ENCODE measurements around the gene POM121L2. TPM values are rescaled to one million over a fixed set of nuclear protein-coding genes. Genes with fewer than 3 reads are reported as not detected.
A peak's percentile ranks its signal among the peaks of the same experiment; 100 is the strongest.

Gene POM121L2
- total RNA-seq, 1 donor from 2014 or later, result not detected

DNA sequence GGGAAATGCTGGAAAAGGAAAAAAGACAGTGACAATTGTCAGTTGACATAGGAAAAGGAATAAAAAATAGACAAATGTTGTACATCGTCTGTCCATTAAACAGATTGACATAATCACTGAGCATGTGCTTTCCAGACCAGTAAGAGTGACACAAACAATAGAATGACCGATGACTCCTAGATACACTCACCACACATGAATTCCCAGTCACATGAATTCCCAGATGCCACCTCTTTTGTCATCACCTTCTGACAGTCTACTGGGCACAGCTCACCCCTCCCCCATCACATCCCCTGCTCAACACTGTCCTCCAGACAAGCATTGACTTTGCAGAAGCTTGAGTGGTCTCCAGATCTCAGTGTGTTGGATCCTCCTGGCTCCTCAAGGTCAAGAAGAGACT lies 25.9 kb downstream of the POM121L2 start:
- peaks cover 7% of the 10 kb centered on the region for H3K9me3 Mint-ChIP-seq (ENCODE audit: low read depth)
- no peak overlapping the region for H3K4me3 Mint-ChIP-seq (ENCODE audit: unreplicated experiment)
- peaks cover 26% of the 10 kb centered on the region for H3K4me1 Mint-ChIP-seq (ENCODE audit: low read depth)
- TF ChIP-seq, protein P1, sequence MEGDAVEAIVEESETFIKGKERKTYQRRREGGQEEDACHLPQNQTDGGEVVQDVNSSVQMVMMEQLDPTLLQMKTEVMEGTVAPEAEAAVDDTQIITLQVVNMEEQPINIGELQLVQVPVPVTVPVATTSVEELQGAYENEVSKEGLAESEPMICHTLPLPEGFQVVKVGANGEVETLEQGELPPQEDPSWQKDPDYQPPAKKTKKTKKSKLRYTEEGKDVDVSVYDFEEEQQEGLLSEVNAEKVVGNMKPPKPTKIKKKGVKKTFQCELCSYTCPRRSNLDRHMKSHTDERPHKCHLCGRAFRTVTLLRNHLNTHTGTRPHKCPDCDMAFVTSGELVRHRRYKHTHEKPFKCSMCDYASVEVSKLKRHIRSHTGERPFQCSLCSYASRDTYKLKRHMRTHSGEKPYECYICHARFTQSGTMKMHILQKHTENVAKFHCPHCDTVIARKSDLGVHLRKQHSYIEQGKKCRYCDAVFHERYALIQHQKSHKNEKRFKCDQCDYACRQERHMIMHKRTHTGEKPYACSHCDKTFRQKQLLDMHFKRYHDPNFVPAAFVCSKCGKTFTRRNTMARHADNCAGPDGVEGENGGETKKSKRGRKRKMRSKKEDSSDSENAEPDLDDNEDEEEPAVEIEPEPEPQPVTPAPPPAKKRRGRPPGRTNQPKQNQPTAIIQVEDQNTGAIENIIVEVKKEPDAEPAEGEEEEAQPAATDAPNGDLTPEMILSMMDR (IDR thresholded peaks at IDR 0.05), result no peak
- DNase-seq (ENCODE audit: low spot score), result no peak
- H3K36me3 Mint-ChIP-seq (ENCODE audit: low read depth), result no peaks in the 10 kb centered on the region
- no peak overlapping the region for H3K27ac Mint-ChIP-seq (ENCODE audit: unreplicated experiment)
- H3K27me3 Mint-ChIP-seq (ENCODE audit: low read depth), result peaks cover 49% of the 10 kb centered on the region

DNA sequence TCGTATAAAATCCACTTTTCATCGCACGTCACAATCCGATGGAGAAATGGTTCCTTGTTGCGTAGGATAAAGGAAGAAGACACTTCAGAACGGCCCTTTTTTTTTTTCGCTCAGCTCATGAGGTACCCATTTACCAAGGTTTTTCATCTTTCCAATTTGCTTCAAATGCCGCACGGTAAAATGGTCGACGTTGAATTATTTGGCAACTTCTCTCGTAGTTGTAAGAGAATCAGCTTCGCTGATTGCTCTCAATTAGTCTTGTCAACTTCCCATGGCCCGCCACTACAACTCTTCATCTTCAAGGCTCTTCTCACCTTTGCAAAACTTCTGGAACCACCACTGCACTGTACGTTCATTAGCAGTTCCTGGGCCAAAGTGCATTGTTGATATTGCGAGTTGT lies 28.8 kb downstream of the POM121L2 start:
- peaks cover 27% of the 10 kb centered on the region for H3K27me3 Mint-ChIP-seq (ENCODE audit: low read depth)
- H3K36me3 Mint-ChIP-seq (ENCODE audit: low read depth), result no peaks in the 10 kb centered on the region
- DNase-seq (ENCODE audit: low spot score), result no peak
- H3K4me3 Mint-ChIP-seq (ENCODE audit: unreplicated experiment), result no peak overlapping the region
- peaks cover 3% of the 10 kb centered on the region for H3K9me3 Mint-ChIP-seq (ENCODE audit: low read depth)
- TF ChIP-seq, protein P1 (IDR thresholded peaks at IDR 0.05), result no peak
- H3K4me1 Mint-ChIP-seq (ENCODE audit: low read depth), result peaks cover 28% of the 10 kb centered on the region
- H3K27ac Mint-ChIP-seq (ENCODE audit: unreplicated experiment), result no peak overlapping the region

DNA sequence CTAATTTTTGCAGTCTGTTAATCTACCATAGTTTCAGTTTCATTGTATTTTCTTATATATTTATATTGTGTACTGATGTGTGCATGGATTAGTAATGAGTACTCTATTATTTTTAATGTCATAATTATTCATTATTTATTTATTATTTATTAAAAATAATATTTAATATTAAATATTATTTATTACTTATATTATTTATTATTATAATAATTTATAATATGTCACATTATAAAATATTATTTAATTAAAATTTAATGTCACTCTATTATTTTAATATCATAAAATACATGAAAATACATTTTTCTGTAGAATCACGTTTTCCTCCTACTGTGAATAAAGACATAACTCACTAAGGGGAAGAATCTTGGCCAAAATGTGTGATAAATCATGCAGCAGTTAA lies 30.5 kb downstream of the POM121L2 start:
- H3K27ac Mint-ChIP-seq (ENCODE audit: unreplicated experiment), result no peak overlapping the region
- H3K9me3 Mint-ChIP-seq (ENCODE audit: low read depth), result peaks cover 3% of the 10 kb centered on the region
- DNase-seq (ENCODE audit: low spot score), result no peak
- peak overlapping the region; percentile 84 for H3K4me3 Mint-ChIP-seq (ENCODE audit: unreplicated experiment)
- peaks cover 20% of the 10 kb centered on the region for H3K4me1 Mint-ChIP-seq (ENCODE audit: low read depth)
- no peaks in the 10 kb centered on the region for H3K36me3 Mint-ChIP-seq (ENCODE audit: low read depth)
- TF ChIP-seq, protein P1 (IDR thresholded peaks at IDR 0.05), result no peak
- H3K27me3 Mint-ChIP-seq (ENCODE audit: low read depth), result peaks cover 27% of the 10 kb centered on the region

DNA sequence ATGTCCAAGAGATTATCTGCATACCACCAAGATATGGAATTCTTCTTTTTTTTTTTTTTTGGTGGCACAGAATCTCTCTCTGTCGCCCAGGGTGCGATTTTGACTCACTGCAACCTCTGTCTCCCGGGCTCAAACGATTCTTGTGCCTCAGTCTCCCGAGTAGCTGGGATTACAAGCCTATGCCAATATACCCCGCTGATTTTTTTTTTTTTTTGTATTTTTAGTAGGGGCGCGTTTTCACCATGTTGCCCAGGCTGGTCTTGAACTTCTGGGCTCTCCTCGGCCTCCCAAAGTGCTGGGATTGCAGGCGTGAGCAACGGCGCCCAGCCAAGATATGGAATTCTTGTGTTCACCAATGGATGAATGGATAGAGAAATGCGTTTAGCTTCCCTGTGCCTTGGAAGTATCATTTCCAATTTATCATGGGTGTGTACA lies 31.0 kb downstream of the POM121L2 start:
- TF ChIP-seq, protein P1 (IDR thresholded peaks at IDR 0.05), result no peak
- Mint-ChIP-seq H3K4me3 (ENCODE audit: unreplicated experiment) (peak overlapping the region; percentile 84), H3K36me3 (ENCODE audit: low read depth) (peaks cover 1% of the 10 kb centered on the region), H3K4me1 (ENCODE audit: low read depth) (peaks cover 20% of the 10 kb centered on the region), H3K27ac (ENCODE audit: unreplicated experiment) (no peak overlapping the region), H3K27me3 (ENCODE audit: low read depth) (peaks cover 27% of the 10 kb centered on the region), H3K9me3 (ENCODE audit: low read depth) (no peaks in the 10 kb centered on the region)
- DNase-seq (ENCODE audit: low spot score), result no peak

DNA sequence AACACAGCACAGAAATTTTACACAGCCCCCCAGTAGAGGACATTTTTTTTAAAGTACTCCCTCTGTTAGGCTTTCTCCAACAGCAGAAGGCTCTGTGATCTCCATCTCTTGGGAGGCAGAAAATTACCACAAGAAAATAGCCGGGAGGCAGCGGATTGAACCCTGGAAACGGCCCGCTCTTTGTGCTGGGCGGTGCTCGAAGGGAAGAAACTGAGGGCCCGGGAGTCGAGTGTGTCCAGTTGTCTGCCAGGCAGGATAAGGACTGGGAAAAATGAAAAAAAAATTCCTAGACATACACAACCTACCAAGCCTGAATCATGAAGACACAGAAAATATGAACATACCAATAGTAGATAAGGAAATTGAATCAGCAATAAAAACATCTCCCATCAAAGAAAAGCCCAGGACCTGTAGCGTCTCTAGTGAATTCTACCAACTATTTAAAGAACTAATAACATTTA lies 31.5 kb downstream of the POM121L2 start:
- Mint-ChIP-seq H3K4me3 (ENCODE audit: unreplicated experiment) (peak overlapping the region; percentile 84), H3K27ac (ENCODE audit: unreplicated experiment) (peak overlapping the region; percentile 65), H3K9me3 (ENCODE audit: low read depth) (no peaks in the 10 kb centered on the region), H3K27me3 (ENCODE audit: low read depth) (peaks cover 29% of the 10 kb centered on the region), H3K36me3 (ENCODE audit: low read depth) (peaks cover 2% of the 10 kb centered on the region), H3K4me1 (ENCODE audit: low read depth) (peaks cover 23% of the 10 kb centered on the region)
- TF ChIP-seq, protein P1 (IDR thresholded peaks at IDR 0.05), result no peak
- DNase-seq (ENCODE audit: low spot score), result no peak

Data from chondrocyte (in vitro differentiated cells).